Spleen (tissue), 11 donors: ENCODE data around the gene ST6GALNAC5. TPM values are rescaled to one million over a fixed set of nuclear protein-coding genes. Genes with fewer than 3 reads are reported as not detected.

Source experiments
- DNase-seq: peaks from one replicate; pipeline ENCODE4 v3.0.0-alpha.2; 2020
- H3K27ac ChIP-seq, 8 donors: fragments of 200-600 bp; sonication (generic) in 7 of 8; 1 replicate in 4 of 8; 2 replicates in 4 of 8; pipeline versions ENCODE4 v1.5.0 to v1.8.0; 2016 to 2021; ENCODE audit warnings: inconsistent platforms in 4 of 8, mild to moderate bottlenecking in 4 of 8, moderate library complexity in 1 of 8
- H3K27me3 ChIP-seq, 7 donors: fragments of 200-600 bp; sonication (generic) in 6 of 7; replicated peaks in 1 of 7; 1 replicate in 4 of 7; 2 replicates in 3 of 7; pipeline versions ENCODE4 v1.5.0 to v1.8.0; 2016 to 2021; ENCODE audit warnings: inconsistent platforms in 3 of 7, mild to moderate bottlenecking in 1 of 7
- H3K36me3 ChIP-seq, 6 donors: fragments of 200-600 bp; sonication (generic) in 5 of 6; 1 replicate in 4 of 6; 2 replicates in 2 of 6; pipeline versions ENCODE4 v1.5.0 to v1.8.0; 2016 to 2021; ENCODE audit warnings: inconsistent platforms in 2 of 6
- H3K4me1 ChIP-seq, 6 donors: fragments of 200-600 bp; sonication (generic) in 5 of 6; 1 replicate in 3 of 6; 2 replicates in 3 of 6; pipeline versions ENCODE4 v1.5.0 to v1.8.0; 2016 to 2021; ENCODE audit warnings: inconsistent platforms in 3 of 6
- H3K4me3 ChIP-seq, 8 donors: fragments of 200-600 bp; sonication (generic) in 7 of 8; 1 replicate in 4 of 8; 2 replicates in 4 of 8; pipeline versions ENCODE4 v1.5.0 to v1.8.0; 2016 to 2021; ENCODE audit warnings: inconsistent platforms in 4 of 8, mild to moderate bottlenecking in 4 of 8, moderate library complexity in 2 of 8
- H3K9me3 ChIP-seq, 8 donors: fragments of 200-600 bp; sonication (generic) in 7 of 8; 1 replicate in 4 of 8; 2 replicates in 4 of 8; pipeline versions ENCODE4 v1.5.0 to v1.8.0; 2016 to 2021; ENCODE audit warnings: inconsistent platforms in 4 of 8
- CTCF ChIP-seq, 11 experiments: fragments of 200-600 bp in 7 of 11; fragments of 450-650 bp in 4 of 11; sonication (generic) in 4 of 11; IDR thresholded peaks in 8 of 11; conservative IDR thresholded peaks in 3 of 11; 1 replicate in 7 of 11; 2 replicates in 4 of 11; pipeline versions ENCODE4 v1.4.0 to v1.8.0; 2016 to 2021; ENCODE audit warnings: antibody characterized with exemption in 11 of 11, inconsistent platforms in 4 of 11, mild to moderate bottlenecking in 1 of 11
- POLR2A ChIP-seq, 3 donors: fragments of 450-650 bp; IDR thresholded peaks; one replicate each; pipeline ENCODE4 v1.5.1; 2017; ENCODE audit warnings: antibody characterized with exemption in 3 of 3, mild to moderate bottlenecking in 1 of 3
- POLR2AphosphoS5 ChIP-seq, 3 donors: sonication (generic); formaldehyde crosslinking; IDR thresholded peaks; one replicate each; pipeline ENCODE4 v1.5.1; 2017; ENCODE audit warnings: antibody characterized with exemption in 3 of 3
- WGBS, 5 donors: extraction: QIAGEN DNeasy Blood & Tissue Kit in 3 of 5; methylation state at CpG; one replicate each; pipeline versions ENCODE4 v1.1.5 to v1.1.7; 2013 to 2018; 5-methylcytosine and 5-hydroxymethylcytosine counted together
- intact Hi-C: fragments of 100-400 bp; cut with DNase I; formaldehyde crosslinking; loops from one replicate; pipeline ENCODE4 v1.15.0; 2023; ENCODE audit warnings: low total_unique reads
- polyA plus RNA-seq, 3 donors: library from polyadenylated mRNA; stranded (reverse); fragments of 200-250 nt; gene quantifications; one replicate each; pipeline ENCODE4 v1.2.1, GENCODE V29; 2013
- total RNA-seq, 7 donors: library from RNA; depleted of rRNA in 3 of 7; stranded (reverse); fragments of >200 nt in 3 of 7; fragmentation: NEBNext Ultra II Directional in 4 of 7; extraction: Animal tissue kit (Norgen Biotek cat#: 25700) in 4 of 7; gene quantifications; one replicate each; pipeline versions ENCODE4 v1.1.0 to v1.2.1, GENCODE V29; 2016 to 2021
- donor health status: healthy with polysubstance abuse.
- donor health status: DM: no; HTN: no; CAD: no; lungs with moderate emphysema.
- donor health status: DM: no; HTN: no; CAD: no.
- donor health status: Bipolar disorder and iron deficiency.
- donor health status: healthy.
- donor health status: DM: no; HTN: no; CAD: no.
- donor health status: DM: yes; HTN: yes; CAD: no.

Gene ST6GALNAC5
- total and polyA plus RNA-seq, 10 donors = 0.15 to 2.3 (median 1.6) TPM

DNA sequence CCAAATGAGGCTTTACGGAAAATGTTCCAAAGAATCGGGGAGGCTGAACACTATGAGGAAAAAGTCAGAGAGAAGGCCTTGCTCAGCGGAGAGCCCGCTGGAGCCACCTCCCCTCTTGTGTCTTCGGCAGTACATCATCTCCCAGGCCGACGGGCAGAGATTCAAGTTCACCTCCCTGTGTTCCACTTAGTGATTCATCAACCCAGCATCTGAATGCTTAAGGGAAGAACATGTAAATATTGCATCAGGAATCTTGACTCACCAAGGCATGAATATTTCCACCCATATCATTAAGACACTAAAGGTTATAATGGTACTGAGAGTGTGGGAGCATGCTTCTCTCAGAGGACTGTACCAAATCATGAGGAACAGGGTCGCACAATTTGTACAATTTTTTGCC is 172.5 kb downstream of the ST6GALNAC5 start:
- Histone ChIP-seq H3K9me3 (peaks cover 0 to 7% (median 3%) of the 10 kb centered on the region in 8 donors), H3K36me3 (no peaks in the 10 kb centered on the region), H3K4me3 (no peak overlapping the region), H3K27ac (no peak overlapping the region), H3K4me1 (no peaks in the 10 kb centered on the region), H3K27me3 (no peaks in the 10 kb centered on the region)
- TF ChIP-seq CTCF (IDR thresholded peaks at IDR 0.05 in 8 of 11, conservative IDR thresholded peaks at IDR 0.05 in 3 of 11) = no peak
- no peak for TF ChIP-seq POLR2AphosphoS5 (IDR thresholded peaks at IDR 0.05)
- no peak for TF ChIP-seq POLR2A (IDR thresholded peaks at IDR 0.05)
- 83 to 95% (median 90%) methylated on average over 8 of the region's 8 CpGs for WGBS, 5 donors
- intact Hi-C loops = no loop called here
- DNase-seq = no peak

- TF ChIP-seq POLR2AphosphoS5 (IDR thresholded peaks at IDR 0.05) (no peak), CTCF (IDR thresholded peaks at IDR 0.05 in 8 of 11, conservative IDR thresholded peaks at IDR 0.05 in 3 of 11) (no peak), POLR2A (IDR thresholded peaks at IDR 0.05) (no peak)
- no peaks in the 10 kb centered on the region for H3K27me3 ChIP-seq
- H3K36me3 ChIP-seq = no peaks in the 10 kb centered on the region
- no peak overlapping the region for H3K27ac ChIP-seq
- DNase-seq = no peak
- H3K4me3 ChIP-seq = no peak overlapping the region
- no peaks in the 10 kb centered on the region for H3K4me1 ChIP-seq
- H3K9me3 ChIP-seq = peaks cover 0 to 7% (median 3%) of the 10 kb centered on the region in 8 donors
- intact Hi-C loops = no loop called here
- 28 to 51% (median 35%) methylated on average over 3 of the region's 3 CpGs for WGBS, 5 donors
Observed at GRCh38 chr1:77040826-77041225, 173.5 kb downstream of the ST6GALNAC5 start.

- TF ChIP-seq POLR2A (IDR thresholded peaks at IDR 0.05) (no peak), POLR2AphosphoS5 (IDR thresholded peaks at IDR 0.05) (no peak), CTCF (IDR thresholded peaks at IDR 0.05 in 8 of 11, conservative IDR thresholded peaks at IDR 0.05 in 3 of 11) (no peak)
- Histone ChIP-seq H3K4me1 (no peaks in the 10 kb centered on the region), H3K4me3 (no peak overlapping the region), H3K9me3 (no peaks in the 10 kb centered on the region), H3K27ac (no peak overlapping the region), H3K36me3 (no peaks in the 10 kb centered on the region), H3K27me3 (no peaks in the 10 kb centered on the region)
- 90 to 95% (median 92%) methylated on average over 12 to 20 of the region's 20 CpGs for WGBS, 5 donors
- DNase-seq = no peak
- intact Hi-C loops = no loop called here
Observed at GRCh38 chr1:77044133-77044849, 177.0 kb downstream of the ST6GALNAC5 start.

DNA sequence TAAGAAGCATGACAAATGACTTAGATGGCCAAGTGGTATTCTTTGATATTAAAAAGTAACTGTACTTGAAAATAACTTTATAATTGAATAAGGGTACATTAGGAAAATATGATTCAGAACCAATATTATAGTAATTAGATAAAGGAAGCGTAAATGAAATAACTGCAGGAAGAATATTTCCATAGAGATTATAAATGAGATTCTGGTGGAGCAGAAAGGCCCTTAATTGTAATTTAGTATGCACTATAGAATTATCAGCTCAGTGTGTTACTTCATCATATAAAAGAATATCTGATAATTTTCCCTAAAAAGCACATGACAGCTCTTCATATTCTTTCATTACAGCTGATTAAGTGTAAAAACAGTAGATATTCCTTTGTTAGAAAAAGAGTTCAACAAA is 180.3 kb downstream of the ST6GALNAC5 start:
- H3K27ac ChIP-seq = no peak overlapping the region
- 87 to 96% (median 91%) methylated on average over 1 of the region's 1 CpG for WGBS, 5 donors
- H3K36me3 ChIP-seq = no peaks in the 10 kb centered on the region
- no peaks in the 10 kb centered on the region for H3K9me3 ChIP-seq
- H3K4me1 ChIP-seq = no peaks in the 10 kb centered on the region
- intact Hi-C loops = no loop called here
- TF ChIP-seq POLR2A (IDR thresholded peaks at IDR 0.05) = no peak
- no peak overlapping the region for H3K4me3 ChIP-seq
- no peak for DNase-seq
- no peaks in the 10 kb centered on the region for H3K27me3 ChIP-seq
